Naive B cell (primary cell): Measurements from ENCODE around the gene MYL6. TPM values are rescaled to one million over a fixed set of nuclear protein-coding genes. Genes with fewer than 3 reads are reported as not detected.
"Not testable (repeated sequence)": the region's sequence is repeated elsewhere in the genome, so short reads cannot be mapped to it uniquely, and the experiment has no call there.

Experiments used
- ATAC-seq, 2 donors: fragments of 150-1000 bp; cut with Tn5 transposase; 2 replicates each; pipeline ENCODE4 v1.10.0; 2021; ENCODE audit warnings: low read depth in 2 of 2, mild to moderate bottlenecking in 2 of 2, moderate library complexity in 2 of 2
- DNase-seq: peaks from one replicate; pipeline ENCODE4 v3.0.0; 2022
- H3K27ac Mint-ChIP-seq, 6 donors: one replicate each; pipeline ENCODE4 v1.8.0; 2020 to 2022; ENCODE audit warnings: mild to moderate bottlenecking in 6 of 6, mixed read lengths in 6 of 6, moderate library complexity in 5 of 6, inconsistent platforms in 2 of 6
- H3K27me3 Mint-ChIP-seq, 3 donors: one replicate each; pipeline ENCODE4 v1.8.0; 2021 to 2022; ENCODE audit warnings: mixed read lengths in 3 of 3, mild to moderate bottlenecking in 1 of 3
- H3K36me3 Mint-ChIP-seq, 2 donors: one replicate each; pipeline ENCODE4 v1.8.0; 2020 to 2022; ENCODE audit warnings: mixed read lengths in 2 of 2, inconsistent platforms in 1 of 2, mild to moderate bottlenecking in 1 of 2
- H3K4me1 Mint-ChIP-seq, 3 donors: one replicate each; pipeline ENCODE4 v1.8.0; 2020 to 2022; ENCODE audit warnings: mixed read lengths in 3 of 3, inconsistent platforms in 1 of 3, mild to moderate bottlenecking in 1 of 3, moderate library complexity in 1 of 3
- H3K4me3 Mint-ChIP-seq, 8 donors: one replicate each; pipeline ENCODE4 v1.8.0; 2020 to 2022; ENCODE audit warnings: mild to moderate bottlenecking in 8 of 8, mixed read lengths in 8 of 8, moderate library complexity in 8 of 8, inconsistent platforms in 2 of 8
- H3K9me3 Mint-ChIP-seq, 7 donors: one replicate each; pipeline ENCODE4 v1.8.0; 2020 to 2022; ENCODE audit warnings: mixed read lengths in 7 of 7, mild to moderate bottlenecking in 5 of 7, inconsistent platforms in 2 of 7, moderate library complexity in 1 of 7
- polyA plus RNA-seq, 6 donors: library from polyadenylated mRNA; unstranded; fragments of 300-500 nt; fragmentation: Illumina TruSeq; gene quantifications; one replicate each; pipeline ENCODE4 v1.2.3, GENCODE V29; 2021; ENCODE audit warnings: low read depth in 6 of 6

MYL6 gene
- 1,000 to 10,000 TPM; 1,680 to 2,679 (median 1,914) TPM for polyA plus RNA-seq

DNA sequence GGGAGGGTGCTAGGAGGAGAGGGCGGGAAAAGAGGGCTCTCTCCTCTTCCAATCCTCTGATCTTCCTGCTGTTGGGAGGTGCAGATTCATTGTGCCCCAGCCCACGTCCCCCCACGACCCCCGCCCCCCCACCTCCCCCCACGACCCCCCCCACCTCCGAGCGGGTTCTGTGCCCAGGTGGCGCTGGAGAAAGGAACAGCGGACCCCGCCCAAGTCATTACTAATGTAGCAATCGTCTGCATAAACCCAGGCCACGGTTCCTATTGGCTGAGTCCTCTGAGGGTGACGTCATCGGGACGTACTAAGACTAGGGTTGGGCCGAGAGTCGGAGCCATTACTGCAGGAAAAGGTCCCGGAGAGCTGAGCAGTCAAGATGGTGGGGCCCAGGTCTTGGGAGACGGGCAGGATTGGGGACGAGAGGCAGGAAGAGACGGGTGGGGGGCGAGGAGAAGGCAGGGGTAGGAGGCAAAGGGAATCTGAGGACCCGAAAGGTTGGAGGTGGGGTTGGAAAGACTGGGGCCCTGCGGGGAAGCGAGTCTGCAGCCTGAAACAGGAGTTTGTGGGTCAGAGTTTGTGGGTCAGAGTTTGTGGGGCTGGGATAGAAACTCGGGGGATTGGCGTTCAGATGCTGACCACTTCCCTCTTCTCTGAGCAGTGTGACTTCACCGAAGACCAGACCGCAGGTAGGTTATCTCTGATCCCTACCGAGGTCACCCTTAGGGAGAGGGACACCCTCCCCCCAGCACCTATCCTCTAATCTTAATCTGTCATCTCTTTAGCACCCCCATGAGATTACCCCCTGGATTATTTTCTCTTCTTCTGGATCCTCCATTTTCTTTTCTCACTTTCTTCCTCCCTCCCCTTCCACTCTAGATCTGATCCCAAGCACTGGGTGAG is at the start of gene MYL6:
MYL6 (plus strand) TSS at position 331 of the 897 bp plus-strand sequence; CDS start at position 374, 43 bp downstream.
- H3K9me3 Mint-ChIP-seq, result no peaks in the 10 kb centered on the region
- H3K4me3 Mint-ChIP-seq, result peak within 1 kb of the TSS; percentile 90 to 100 (median 98)
- peak within 1 kb of the TSS; percentile 98 to 100 (median 98) for H3K27ac Mint-ChIP-seq
- DNase-seq (peak; percentile 90), ATAC-seq (peak; percentile 90 to 92)
- peaks cover 0 to 28% of the 10 kb centered on the region in 2 donors for H3K36me3 Mint-ChIP-seq
- H3K27me3 Mint-ChIP-seq, result no peaks in the 10 kb centered on the region
- peaks cover 48 to 58% (median 49%) of the 10 kb centered on the region in 3 donors for H3K4me1 Mint-ChIP-seq

DNA sequence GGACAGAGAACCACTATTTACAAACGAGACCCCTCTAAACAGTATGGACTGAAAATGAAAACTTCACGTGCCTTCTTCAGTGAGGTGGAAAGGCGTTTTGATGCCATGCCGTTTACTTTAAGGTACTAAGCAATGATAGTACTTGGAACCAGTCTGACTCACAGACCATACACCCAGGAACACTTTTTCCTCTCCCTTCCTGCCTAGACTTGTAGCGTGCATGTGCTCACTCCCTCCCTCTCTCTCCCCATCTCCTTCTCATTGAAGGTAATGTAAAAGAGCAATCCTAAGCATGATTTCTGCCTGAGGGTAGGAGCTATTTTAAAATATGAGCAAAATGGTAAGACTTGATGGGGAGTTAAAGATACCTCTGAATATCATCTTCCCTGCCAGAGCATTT is 47.6 kb upstream of the MYL6 start:
- no peak for ATAC-seq
- no peaks in the 10 kb centered on the region for H3K27me3 Mint-ChIP-seq
- peaks cover 2 to 16% (median 12%) of the 10 kb centered on the region in 3 donors for H3K4me1 Mint-ChIP-seq
- no peaks in the 10 kb centered on the region for H3K9me3 Mint-ChIP-seq
- DNase-seq, result no peak
- H3K4me3 Mint-ChIP-seq, result peak overlapping the region in 1 of 8 donors; percentile 19
- peaks cover 7 to 19% of the 10 kb centered on the region in 2 donors for H3K36me3 Mint-ChIP-seq
- peak overlapping the region in 1 of 6 donors; percentile 29 for H3K27ac Mint-ChIP-seq

DNA sequence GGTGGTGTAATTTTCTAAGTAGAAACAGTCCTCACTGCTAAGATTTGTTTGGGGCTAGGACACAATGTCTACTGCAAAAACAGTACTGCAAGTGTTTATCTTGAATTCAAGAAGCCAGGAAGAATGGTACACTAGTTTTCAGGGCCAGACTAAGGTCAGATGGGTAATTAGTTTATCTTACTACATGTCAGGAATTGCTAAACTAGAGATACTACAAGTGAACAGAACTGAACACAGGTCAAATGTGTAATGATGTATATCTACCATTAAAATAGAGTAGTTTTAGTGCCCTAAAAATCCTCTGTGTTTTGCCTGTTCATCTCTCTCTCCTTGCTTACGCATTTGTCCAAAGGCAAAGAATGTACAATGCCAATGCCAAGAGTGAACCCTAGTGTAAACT is 44.1 kb upstream of the MYL6 start:
- DNase-seq (no peak), ATAC-seq (no peak)
- H3K9me3 Mint-ChIP-seq, result no peaks in the 10 kb centered on the region
- H3K27ac Mint-ChIP-seq, result peak overlapping the region in 2 of 6 donors; percentile 22 to 44
- H3K4me1 Mint-ChIP-seq, result peaks cover 20 to 32% (median 21%) of the 10 kb centered on the region in 3 donors
- H3K4me3 Mint-ChIP-seq, result peak overlapping the region in 3 of 8 donors; percentile 19 to 57 (median 26)
- peaks cover 15 to 34% of the 10 kb centered on the region in 2 donors for H3K36me3 Mint-ChIP-seq
- no peaks in the 10 kb centered on the region for H3K27me3 Mint-ChIP-seq

DNA sequence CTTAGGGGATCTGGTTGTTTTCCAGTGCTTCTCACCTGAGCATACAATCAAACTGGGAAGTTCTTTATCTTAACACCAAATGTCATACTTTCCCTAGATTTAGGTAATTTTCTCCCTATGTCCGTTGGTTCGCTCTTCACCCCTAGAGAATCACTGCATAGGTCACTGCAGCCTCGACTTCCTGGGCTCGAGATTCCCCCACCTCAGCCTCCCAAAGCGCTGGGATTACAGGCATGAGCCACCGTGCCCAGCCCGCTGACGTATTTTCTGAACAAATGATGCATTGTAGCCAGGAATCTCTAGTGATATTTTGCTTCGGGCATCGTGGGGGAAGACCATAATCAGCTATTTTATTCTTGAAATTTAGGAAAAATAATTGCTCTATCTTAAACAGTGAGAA is 42.8 kb upstream of the MYL6 start:
- Mint-ChIP-seq H3K36me3 (peaks cover 15 to 32% of the 10 kb centered on the region in 2 donors), H3K4me3 (peak overlapping the region; percentile 89 to 99 (median 95)), H3K27me3 (no peaks in the 10 kb centered on the region), H3K27ac (peak overlapping the region; percentile 96 to 100 (median 99)), H3K9me3 (no peaks in the 10 kb centered on the region), H3K4me1 (peaks cover 26 to 40% (median 28%) of the 10 kb centered on the region in 3 donors)
- DNase-seq (no peak), ATAC-seq (no peak)

DNA sequence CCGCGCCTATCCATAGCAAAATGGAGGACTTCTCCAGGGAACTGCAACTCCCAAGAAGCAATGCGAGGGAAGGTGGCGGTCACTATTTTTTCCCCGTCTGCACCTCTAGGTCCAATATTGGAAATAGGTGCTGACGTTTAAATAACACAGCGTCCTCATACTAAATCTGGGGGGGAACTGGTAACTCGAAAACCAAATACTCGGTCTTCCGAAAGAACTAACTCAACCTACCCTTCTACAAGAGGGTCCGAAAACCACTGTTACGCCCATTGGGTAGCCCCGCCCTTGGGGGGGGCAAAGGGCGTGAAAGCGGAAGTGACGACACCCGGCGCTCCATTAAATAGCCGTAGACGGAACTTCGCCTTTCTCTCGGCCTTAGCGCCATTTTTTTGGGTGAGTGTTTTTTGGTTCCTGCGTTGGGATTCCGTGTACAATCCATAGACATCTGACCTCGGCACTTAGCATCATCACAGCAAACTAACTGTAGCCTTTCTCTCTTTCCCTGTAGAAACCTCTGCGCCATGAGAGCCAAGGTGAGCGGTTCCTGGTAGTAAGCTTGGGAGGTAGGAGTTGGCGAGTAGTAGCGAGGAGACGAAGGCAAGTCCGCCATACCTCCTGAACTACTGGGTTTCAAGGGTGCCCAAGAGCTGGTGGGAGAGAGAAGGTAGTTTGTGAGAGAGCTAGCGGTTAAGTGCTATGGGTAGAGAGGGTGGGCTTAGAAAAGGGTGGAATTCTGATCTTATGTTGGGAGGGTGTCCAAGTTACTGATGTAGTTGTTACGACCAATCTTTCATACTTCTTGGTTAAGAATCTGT is 41.7 kb upstream of the MYL6 start, which contains the start of gene RPL41:
RPL41 (plus strand) TSS at position 367 of the 815 bp plus-strand sequence.
- H3K27ac Mint-ChIP-seq, result peak within 1 kb of the TSS; percentile 96 to 100 (median 99)
- H3K27me3 Mint-ChIP-seq, result no peaks in the 10 kb centered on the region
- peaks cover 9 to 24% of the 10 kb centered on the region in 2 donors for H3K36me3 Mint-ChIP-seq
- peak; percentile 95 for DNase-seq
- peaks cover 32 to 43% (median 37%) of the 10 kb centered on the region in 3 donors for H3K4me1 Mint-ChIP-seq
- ATAC-seq, result peak; percentile 40 to 49
- no peaks in the 10 kb centered on the region for H3K9me3 Mint-ChIP-seq
- H3K4me3 Mint-ChIP-seq, result peak within 1 kb of the TSS; percentile 89 to 99 (median 95)

DNA sequence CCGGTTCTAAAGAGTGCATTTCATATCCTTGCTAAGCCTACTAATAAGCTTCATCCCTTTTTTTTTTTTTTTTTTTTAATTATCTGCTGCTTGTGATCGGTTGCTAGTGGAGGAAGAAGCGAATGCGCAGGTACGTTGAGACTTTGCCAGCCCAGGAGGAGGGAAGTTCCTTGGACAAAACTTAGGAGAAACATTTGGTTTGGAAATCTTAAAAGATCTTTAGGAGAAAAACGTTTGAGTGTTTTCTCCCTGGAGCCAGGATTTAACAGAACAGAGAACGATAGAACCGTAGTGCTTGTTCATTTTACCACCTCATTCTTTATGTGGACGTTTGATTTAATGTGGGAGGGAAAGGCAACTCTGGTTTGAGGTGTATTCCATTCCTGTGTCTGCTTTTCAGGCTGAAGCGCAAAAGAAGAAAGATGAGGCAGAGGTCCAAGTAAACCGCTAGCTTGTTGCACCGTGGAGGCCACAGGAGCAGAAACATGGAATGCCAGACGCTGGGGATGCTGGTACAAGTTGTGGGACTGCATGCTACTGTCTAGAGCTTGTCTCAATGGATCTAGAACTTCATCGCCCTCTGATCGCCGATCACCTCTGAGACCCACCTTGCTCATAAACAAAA is 41.0 kb upstream of the MYL6 start:
- Mint-ChIP-seq H3K27ac (peak overlapping the region; percentile 96 to 100 (median 99)), H3K36me3 (peaks cover 9 to 24% of the 10 kb centered on the region in 2 donors)
- H3K9me3 Mint-ChIP-seq, result not testable (repeated sequence)

GRCh38 chr12:56117778-56118687 is 40.1 kb upstream of the MYL6 start, which contains the start of gene ZC3H10:
TSS of gene ZC3H10 (plus strand) at chr12:56118266. CDS start at chr12:56120563, 2,297 bp downstream.
- peak; percentile 77 to 81 for ATAC-seq
- peak; percentile 97 for DNase-seq
- H3K9me3 Mint-ChIP-seq, result no peaks in the 10 kb centered on the region
- H3K4me1 Mint-ChIP-seq, result peaks cover 32 to 48% (median 43%) of the 10 kb centered on the region in 3 donors
- peak within 1 kb of the TSS; percentile 96 to 100 (median 99) for H3K27ac Mint-ChIP-seq
- H3K27me3 Mint-ChIP-seq, result no peaks in the 10 kb centered on the region
- peak within 1 kb of the TSS; percentile 89 to 99 (median 95) for H3K4me3 Mint-ChIP-seq
- H3K36me3 Mint-ChIP-seq, result peaks cover 9 to 23% of the 10 kb centered on the region in 2 donors

More for the DNA sequence above, 41.0 kb upstream of the MYL6 start:
- Mint-ChIP-seq H3K4me1 (peaks cover 32 to 43% (median 39%) of the 10 kb centered on the region in 3 donors), H3K4me3 (peak overlapping the region; percentile 89 to 99 (median 95))
- H3K27me3 Mint-ChIP-seq, DNase-seq, ATAC-seq: not testable (repeated sequence)

DNA sequence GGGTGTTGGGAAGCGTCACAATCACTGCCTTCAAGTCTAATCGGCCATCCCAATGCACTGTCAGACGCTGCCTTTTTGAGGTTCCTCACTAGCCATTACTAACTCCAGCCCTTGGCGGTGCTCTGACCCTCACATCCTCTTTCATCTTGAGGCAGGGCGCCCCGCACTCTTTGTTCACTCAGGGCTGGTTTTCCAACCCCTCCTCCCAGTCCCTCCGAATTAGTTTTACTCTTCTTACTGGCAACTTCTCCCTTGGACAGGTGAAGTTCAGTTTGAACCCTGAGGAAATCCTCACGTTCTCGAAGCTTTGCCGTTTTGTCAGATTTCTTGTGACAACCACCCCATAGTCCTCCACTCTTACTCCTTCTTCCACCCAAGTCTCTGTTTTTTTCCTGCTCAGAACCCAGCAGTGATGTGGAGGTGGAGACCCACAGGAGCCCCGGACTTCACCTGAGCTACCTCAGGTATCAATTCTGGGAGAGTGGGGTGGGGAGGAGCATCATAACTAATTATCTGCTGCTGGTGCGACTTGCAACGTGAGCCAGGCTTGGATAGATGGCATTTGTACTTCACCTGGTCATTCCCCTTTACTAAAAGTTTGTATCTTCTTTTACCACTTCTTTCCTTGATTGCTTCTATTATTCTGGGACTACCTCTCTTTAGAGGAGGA is 39.3 kb upstream of the MYL6 start:
- DNase-seq, result no peak
- Mint-ChIP-seq H3K4me3 (peak overlapping the region; percentile 89 to 99 (median 95)), H3K27me3 (no peaks in the 10 kb centered on the region), H3K9me3 (no peaks in the 10 kb centered on the region), H3K27ac (peak overlapping the region; percentile 96 to 100 (median 99)), H3K4me1 (peaks cover 34 to 53% (median 47%) of the 10 kb centered on the region in 3 donors), H3K36me3 (peaks cover 9 to 15% of the 10 kb centered on the region in 2 donors)
- peak in 1 of 2 donors; percentile 1 for ATAC-seq

GRCh38 chr12:56119361-56119796 is 38.8 kb upstream of the MYL6 start:
- peak overlapping the region; percentile 89 to 99 (median 95) for H3K4me3 Mint-ChIP-seq
- peak; percentile 56 for DNase-seq
- H3K27me3 Mint-ChIP-seq, result no peaks in the 10 kb centered on the region
- H3K4me1 Mint-ChIP-seq, result peaks cover 36 to 57% (median 51%) of the 10 kb centered on the region in 3 donors
- H3K27ac Mint-ChIP-seq, result peak overlapping the region; percentile 96 to 100 (median 99)
- no peak for ATAC-seq
- H3K36me3 Mint-ChIP-seq, result peaks cover 9 to 15% of the 10 kb centered on the region in 2 donors
- H3K9me3 Mint-ChIP-seq, result no peaks in the 10 kb centered on the region

DNA sequence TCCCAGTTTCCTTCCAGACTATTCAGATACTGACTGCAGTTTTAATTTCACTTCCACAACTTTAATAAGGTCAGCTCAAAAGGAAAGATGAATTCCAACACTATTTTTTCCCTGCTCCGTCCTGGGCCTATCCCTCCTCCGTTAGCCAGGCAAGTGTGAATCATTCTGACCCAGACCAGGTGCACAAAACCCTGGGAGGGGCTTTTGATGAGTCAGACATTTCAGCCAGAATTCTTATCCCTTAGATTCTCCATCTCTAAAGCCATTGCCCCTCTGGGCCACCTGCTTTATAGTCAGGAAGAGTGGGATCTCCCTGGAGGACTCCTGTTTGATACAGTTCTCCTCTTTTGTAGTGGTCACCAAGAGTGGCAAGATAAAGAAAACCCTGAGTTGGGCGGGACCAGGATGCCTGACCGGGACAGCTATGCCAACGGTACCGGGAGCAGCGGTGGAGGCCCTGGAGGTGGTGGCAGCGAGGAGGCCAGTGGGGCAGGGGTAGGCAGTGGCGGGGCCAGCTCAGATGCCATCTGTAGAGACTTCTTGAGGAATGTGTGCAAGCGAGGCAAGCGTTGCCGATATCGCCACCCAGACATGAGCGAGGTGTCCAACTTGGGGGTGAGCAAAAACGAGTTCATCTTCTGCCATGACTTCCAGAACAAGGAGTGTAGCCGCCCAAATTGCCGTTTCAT is 37.9 kb upstream of the MYL6 start:
- Mint-ChIP-seq H3K9me3 (no peaks in the 10 kb centered on the region), H3K36me3 (peaks cover 9 to 15% of the 10 kb centered on the region in 2 donors), H3K27ac (peak overlapping the region in 4 of 6 donors; percentile 50 to 96 (median 78)), H3K4me1 (peaks cover 36 to 61% (median 51%) of the 10 kb centered on the region in 3 donors), H3K27me3 (no peaks in the 10 kb centered on the region), H3K4me3 (peak overlapping the region in 3 of 8 donors; percentile 5 to 90 (median 12))
- ATAC-seq, result no peak
- no peak for DNase-seq
